ENCODE data around the gene SMC2. TPM values are rescaled to one million over a fixed set of nuclear protein-coding genes. Genes with fewer than 3 reads are reported as not detected.

Gene SMC2
- total and polyA plus RNA-seq, 10 of the 15 experiments (the other 5 are each of a cell fraction or from before 2014, with no cell fraction given), result 22.9 to 116 (median 50.0) TPM

- Histone ChIP-seq H3K9ac (ENCODE audit: control insufficient read depth, insufficient read depth, low read length) (no peak overlapping the region), H3K79me2 (ENCODE audit: control insufficient read depth, insufficient read depth, low read length) (no peaks in the 10 kb centered on the region), H2AFZ (ENCODE audit: control insufficient read depth, low read depth, low read length) (no peak overlapping the region), H3K9me3 (replicated peaks; ENCODE audit: control insufficient read depth, insufficient read depth, low read length) (no peaks in the 10 kb centered on the region), H4K20me1 (ENCODE audit: control insufficient read depth, insufficient read depth) (no peaks in the 10 kb centered on the region), H3K4me2 (ENCODE audit: control insufficient read depth, insufficient read depth) (no peak overlapping the region), H3K4me3 (no peak overlapping the region), H3K36me3 (ENCODE audit: control insufficient read depth in 2 of 2, insufficient read depth in 2 of 2, low read length in 1 of 2) (peaks cover 12% of the 10 kb centered on the region in 2 experiments), H3K4me1 (ENCODE audit: control insufficient read depth, insufficient read depth, low read length) (no peaks in the 10 kb centered on the region), H3K27me3 (replicated peaks in 1 of 2; ENCODE audit: control insufficient read depth in 2 of 2, insufficient read depth in 2 of 2, low read length in 1 of 2) (no peaks in the 10 kb centered on the region), H3K27ac (ENCODE audit: control insufficient read depth, insufficient read depth) (no peak overlapping the region)
- ChIA-PET POLR2A (interaction anchor here (0.6 kb wide), 1 partner anchor 1195 kb away, joined by 8 read pairs; no protein-coding TSS in a partner anchor), SMC1A (ENCODE audit: uncharacterized antibody, unreplicated experiment) (interaction anchor here (0.6 to 1.0 kb wide), 2 partner anchors 18 to 173 kb away, joined by 3 read pairs; no protein-coding TSS in a partner anchor), CTCF (interaction anchor here (0.9 kb wide), 1 partner anchor 9 kb away, joined by 3 read pairs; no protein-coding TSS in a partner anchor), RAD21 (ENCODE audit: unreplicated experiment) (no interaction called here)
- no peak for TF ChIP-seq DPF2 (IDR thresholded peaks at IDR 0.05)
- TF ChIP-seq MEF2B (IDR thresholded peaks at IDR 0.05; ENCODE audit: partially characterized antibody, poor library complexity, severe bottlenecking), result no peak
- no peak for TF ChIP-seq E2F4 (IDR thresholded peaks at IDR 0.05; ENCODE audit: low read depth, low read length)
- no peak for TF ChIP-seq MTA3 (IDR thresholded peaks at IDR 0.05; ENCODE audit: borderline replicate concordance, low read length)
- TF ChIP-seq MEF2A (IDR thresholded peaks at IDR 0.05; ENCODE audit: insufficient read depth, low read depth, low read length), result no peak
- intact Hi-C loops (cut with micrococcal nuclease; ENCODE audit: unreplicated experiment) (no loop called here), in situ Hi-C loops (cut with MboI) (no loop called here)
- BruUV-seq (replicated peaks), result no TSS peak
- FAIRE-seq, result no peak
- no peak for DNase-seq (ENCODE audit: low read depth, low spot score)
- 90% methylated on average over 2 of the region's 2 CpGs for WGBS (ENCODE audit: insufficient coverage, insufficient replicate concordance, low lambda C conversion rate, missing lambda C conversion rate)
- ATAC-seq, result no peak
These were observed 16.4 kb downstream of the SMC2 start for GRCh38 chr9:104110509-104110908.

GRCh38 chr9:104118916-104119315 lies 24.8 kb downstream of the SMC2 start:
- Histone ChIP-seq H3K27ac (ENCODE audit: control insufficient read depth, insufficient read depth) (no peak overlapping the region), H3K9ac (ENCODE audit: control insufficient read depth, insufficient read depth, low read length) (no peak overlapping the region), H3K79me2 (ENCODE audit: control insufficient read depth, insufficient read depth, low read length) (no peaks in the 10 kb centered on the region), H3K9me3 (replicated peaks; ENCODE audit: control insufficient read depth, insufficient read depth, low read length) (no peaks in the 10 kb centered on the region), H3K4me3 (no peak overlapping the region), H4K20me1 (ENCODE audit: control insufficient read depth, insufficient read depth) (no peaks in the 10 kb centered on the region), H3K36me3 (ENCODE audit: control insufficient read depth in 2 of 2, insufficient read depth in 2 of 2, low read length in 1 of 2) (peaks cover 5 to 12% of the 10 kb centered on the region in 2 experiments; a peak in 3 of 4 replicates), H3K4me2 (ENCODE audit: control insufficient read depth, insufficient read depth) (no peak overlapping the region), H3K27me3 (replicated peaks in 1 of 2; ENCODE audit: control insufficient read depth in 2 of 2, insufficient read depth in 2 of 2, low read length in 1 of 2) (no peaks in the 10 kb centered on the region), H2AFZ (ENCODE audit: control insufficient read depth, low read depth, low read length) (no peak overlapping the region), H3K4me1 (ENCODE audit: control insufficient read depth, insufficient read depth, low read length) (no peaks in the 10 kb centered on the region)
- ChIA-PET CTCF (interaction anchor here (0.8 kb wide), 1 partner anchor 9 kb away, joined by 3 read pairs; no protein-coding TSS in a partner anchor), POLR2A (no interaction called here), RAD21 (ENCODE audit: unreplicated experiment) (no interaction called here), SMC1A (ENCODE audit: uncharacterized antibody, unreplicated experiment) (no interaction called here)
- in situ Hi-C loops (cut with MboI) (no loop called here), intact Hi-C loops (cut with micrococcal nuclease; ENCODE audit: unreplicated experiment) (no loop called here)
- ATAC-seq (no peak), FAIRE-seq (no peak), DNase-seq (ENCODE audit: low read depth, low spot score) (no peak)
- no TSS peak for BruUV-seq (replicated peaks)
- WGBS (ENCODE audit: insufficient coverage, insufficient replicate concordance, low lambda C conversion rate, missing lambda C conversion rate), result 98% methylated on average over 6 of the region's 6 CpGs
- no peak for TF ChIP-seq ZNF24 (IDR thresholded peaks at IDR 0.05)
- TF ChIP-seq HCFC1 (IDR thresholded peaks at IDR 0.05; ENCODE audit: low read length), result no peak
- TF ChIP-seq BCL3 (IDR thresholded peaks at IDR 0.05; ENCODE audit: borderline replicate concordance, insufficient read depth, low read depth, low read length, poor library complexity, severe bottlenecking), result no peak
- no peak for TF ChIP-seq CBX3 (IDR thresholded peaks at IDR 0.05; ENCODE audit: borderline replicate concordance, low read depth)
- no peak for TF ChIP-seq HSF1 (IDR thresholded peaks at IDR 0.05; ENCODE audit: low read depth, low read length)
- TF ChIP-seq TCF7 (IDR thresholded peaks at IDR 0.05; ENCODE audit: borderline replicate concordance), result no peak
- no peak for TF ChIP-seq NBN (IDR thresholded peaks at IDR 0.05)
- TF ChIP-seq ELK1 (IDR thresholded peaks at IDR 0.05; ENCODE audit: low read depth, low read length), result no peak
- TF ChIP-seq DPF2 (IDR thresholded peaks at IDR 0.05), result no peak

All from GM12878 (cell line).